Gastrocnemius medialis (tissue), 4 donors: ENCODE data around the gene KANSL1. TPM values are rescaled to one million over a fixed set of nuclear protein-coding genes. Genes with fewer than 3 reads are reported as not detected.

ENCODE experiments used
- ATAC-seq, 2 donors: fragments of 150-250 bp; one replicate each; pipeline ENCODE4 v1.9.1; 2016
- DNase-seq, 2 donors: peaks; one replicate each; pipeline ENCODE4 v3.0.0-alpha.2; 2019
- H3K27ac ChIP-seq, 4 donors: fragments of 200-600 bp; sonication (generic); 1 replicate in 1 of 4; 2 replicates in 3 of 4; pipeline ENCODE4 v1.5.1; 2016 to 2018; ENCODE audit warnings: mild to moderate bottlenecking in 2 of 4, moderate library complexity in 1 of 4
- H3K27me3 ChIP-seq, 3 donors: fragments of 200-600 bp; sonication (generic) in 2 of 3; 1 replicate in 1 of 3; 2 replicates in 2 of 3; pipeline versions ENCODE4 v1.5.1 to v1.6.0; 2016 to 2019; ENCODE audit warnings: mild to moderate bottlenecking in 1 of 3, moderate library complexity in 1 of 3
- H3K36me3 ChIP-seq, 2 donors: fragments of 200-600 bp; sonication (generic) in 1 of 2; one replicate each; pipeline ENCODE4 v1.5.1; 2017 to 2018
- H3K4me1 ChIP-seq, 2 donors: fragments of 200-600 bp; sonication (generic) in 1 of 2; one replicate each; pipeline ENCODE4 v1.5.1; 2016 to 2017; ENCODE audit warnings: mild to moderate bottlenecking in 2 of 2
- H3K4me3 ChIP-seq, 4 donors: fragments of 200-600 bp; sonication (generic) in 3 of 4; 1 replicate in 1 of 4; 2 replicates in 3 of 4; pipeline ENCODE4 v1.5.1; 2016 to 2019; ENCODE audit warnings: mild to moderate bottlenecking in 2 of 4
- H3K9me3 ChIP-seq, 3 donors: fragments of 200-600 bp; sonication (generic) in 2 of 3; 1 replicate in 1 of 3; 2 replicates in 2 of 3; pipeline ENCODE4 v1.5.1; 2016 to 2019
- CTCF ChIP-seq, 5 experiments: fragments of 450-650 bp in 3 of 5; fragments of 200-600 bp in 2 of 5; sonication (generic) in 2 of 5; IDR thresholded peaks in 4 of 5; conservative IDR thresholded peaks in 1 of 5; 1 replicate in 4 of 5; 2 replicates in 1 of 5; pipeline ENCODE4 v1.5.1; 2016 to 2019; ENCODE audit warnings: antibody characterized with exemption in 5 of 5, mild to moderate bottlenecking in 3 of 5, moderate library complexity in 3 of 5
- POLR2A ChIP-seq, 2 donors: fragments of 450-650 bp; IDR thresholded peaks; one replicate each; pipeline ENCODE4 v1.6.1; 2017; ENCODE audit warnings: antibody characterized with exemption in 2 of 2, mild to moderate bottlenecking in 2 of 2, moderate library complexity in 2 of 2
- in situ Hi-C, 4 donors: fragments of 200-750 bp; cut with MboI; loops; one replicate each; pipeline versions ENCODE4 v1.15.0 to v1.8.0; 2017; ENCODE audit warnings: low sequenced_read_pairs in 4 of 4
- intact Hi-C: fragments of 100-400 bp; cut with DNase I; formaldehyde crosslinking; loops from one replicate; pipeline ENCODE4 v1.15.1; 2023; ENCODE audit warnings: low total_unique reads
- total RNA-seq, 4 donors: library from RNA; depleted of rRNA; stranded (reverse); fragments of >200 nt; gene quantifications; one replicate each; pipeline versions ENCODE4 v1.1.0 to v1.2.3, GENCODE V29; 2016

The KANSL1 gene
- total RNA-seq, 4 donors from 2014 or later, result 19.9 to 35.9 (median 31.2) TPM

GRCh38 chr17:46060461-46060860 is 132.8 kb downstream of the KANSL1 start:
- Histone ChIP-seq H3K9me3 (no peaks in the 10 kb centered on the region), H3K36me3 (peaks cover 0 to 13% of the 10 kb centered on the region in 2 donors), H3K27me3 (no peaks in the 10 kb centered on the region), H3K27ac (peak overlapping the region in 3 of 4 donors; percentile 16 to 35 (median 20)), H3K4me1 (peaks cover 35 to 38% of the 10 kb centered on the region in 2 donors), H3K4me3 (no peak overlapping the region)
- ATAC-seq (no peak), DNase-seq (no peak)
- in situ Hi-C loops, result no loop called here
- TF ChIP-seq CTCF (IDR thresholded peaks at IDR 0.05 in 4 of 5, conservative IDR thresholded peaks at IDR 0.05 in 1 of 5) (no peak), POLR2A (IDR thresholded peaks at IDR 0.05) (no peak)
- intact Hi-C loops, result loop anchor here (5.0 kb wide), 1 partner anchor 102 kb away; no protein-coding TSS in a partner anchor

GRCh38 chr17:46059486-46059885 is 133.7 kb downstream of the KANSL1 start:
- intact Hi-C loops, result no loop called here
- Histone ChIP-seq H3K27me3 (no peaks in the 10 kb centered on the region), H3K36me3 (peaks cover 0 to 9% of the 10 kb centered on the region in 2 donors), H3K4me3 (no peak overlapping the region), H3K27ac (peak overlapping the region; percentile 27 to 64 (median 48)), H3K4me1 (peaks cover 35 to 38% of the 10 kb centered on the region in 2 donors), H3K9me3 (no peaks in the 10 kb centered on the region)
- in situ Hi-C loops, result no loop called here
- TF ChIP-seq CTCF (IDR thresholded peaks at IDR 0.05 in 4 of 5, conservative IDR thresholded peaks at IDR 0.05 in 1 of 5), result no peak
- TF ChIP-seq POLR2A (IDR thresholded peaks at IDR 0.05), result no peak
- peak in 1 of 2 donors; percentile 17 for ATAC-seq
- DNase-seq, result no peak

GRCh38 chr17:46057366-46057765 is 135.9 kb downstream of the KANSL1 start:
- TF ChIP-seq CTCF (IDR thresholded peaks at IDR 0.05 in 4 of 5, conservative IDR thresholded peaks at IDR 0.05 in 1 of 5), result no peak
- TF ChIP-seq POLR2A (IDR thresholded peaks at IDR 0.05), result no peak
- in situ Hi-C loops (no loop called here), intact Hi-C loops (no loop called here)
- Histone ChIP-seq H3K4me3 (no peak overlapping the region), H3K27ac (peak overlapping the region in 3 of 4 donors; percentile 4 to 31 (median 30)), H3K36me3 (no peaks in the 10 kb centered on the region), H3K4me1 (peaks cover 29 to 32% of the 10 kb centered on the region in 2 donors), H3K9me3 (no peaks in the 10 kb centered on the region), H3K27me3 (no peaks in the 10 kb centered on the region)
- ATAC-seq (no peak), DNase-seq (no peak)

- Histone ChIP-seq H3K4me1 (peaks cover 32 to 34% of the 10 kb centered on the region in 2 donors), H3K36me3 (no peaks in the 10 kb centered on the region), H3K4me3 (no peak overlapping the region), H3K27me3 (no peaks in the 10 kb centered on the region), H3K27ac (peak overlapping the region; percentile 4 to 31 (median 26)), H3K9me3 (no peaks in the 10 kb centered on the region)
- intact Hi-C loops, result no loop called here
- in situ Hi-C loops, result no loop called here
- no peak for DNase-seq
- peak in 1 of 2 donors; percentile 17 for ATAC-seq
- TF ChIP-seq POLR2A (IDR thresholded peaks at IDR 0.05) (no peak), CTCF (IDR thresholded peaks at IDR 0.05 in 4 of 5, conservative IDR thresholded peaks at IDR 0.05 in 1 of 5) (no peak)
These were observed 136.4 kb downstream of the KANSL1 start for GRCh38 chr17:46056800-46057304.
